ENCODE measurements around the gene MAGI1. TPM values are rescaled to one million over a fixed set of nuclear protein-coding genes. Genes with fewer than 3 reads are reported as not detected.

Gene MAGI1
- total and polyA plus RNA-seq, 2 donors (not counting 1 experiment from before 2014, with no cell fraction given), result 0.10 to 0.22 TPM

GRCh38 chr3:66001626-66002025 lies 37.1 kb downstream of the MAGI1 start:
- H3K27me3 Mint-ChIP-seq, result peaks cover 7% of the 10 kb centered on the region
- no peaks in the 10 kb centered on the region for H3K9me3 Mint-ChIP-seq (ENCODE audit: insufficient read depth)
- 91% methylated on average over 3 of the region's 3 CpGs for WGBS (ENCODE audit: insufficient coverage)

GRCh38 chr3:66000506-66000905 lies 38.2 kb downstream of the MAGI1 start:
- Mint-ChIP-seq H3K27me3 (no peaks in the 10 kb centered on the region), H3K9me3 (ENCODE audit: insufficient read depth) (no peaks in the 10 kb centered on the region), H3K4me1 (no peaks in the 10 kb centered on the region), H3K27ac (no peak overlapping the region), H3K4me3 (no peak overlapping the region)
- Histone ChIP-seq H4K20me1 (ENCODE audit: control insufficient read depth, insufficient read depth, low read length, poor library complexity, severe bottlenecking) (no peaks in the 10 kb centered on the region), H3K27ac (ENCODE audit: low read length in 2 of 2) (no peak overlapping the region), H3K4me3 (ENCODE audit: control extremely low read depth in 1 of 5, extremely low read depth in 1 of 5, insufficient read depth in 1 of 5, low read depth in 2 of 5, low read length in 4 of 5) (no peak overlapping the region), H3K27me3 (replicated peaks in 1 of 4; ENCODE audit: control extremely low read depth in 1 of 4, control insufficient read depth in 3 of 4, insufficient read depth in 4 of 4, low read length in 3 of 4) (no peaks in the 10 kb centered on the region), H3K4me1 (ENCODE audit: control insufficient read depth in 2 of 2, insufficient read depth in 2 of 2, low read length in 2 of 2) (no peaks in the 10 kb centered on the region), H3K36me3 (replicated peaks in 1 of 2; ENCODE audit: control extremely low read depth in 1 of 2, control insufficient read depth in 1 of 2, extremely low read depth in 1 of 2, insufficient read depth in 2 of 2, low read length in 1 of 2) (no peaks in the 10 kb centered on the region), H3K4me2 (replicated peaks; ENCODE audit: low read depth, low read length, poor library complexity, severe bottlenecking) (no peak overlapping the region), H3K79me2 (ENCODE audit: control insufficient read depth, insufficient read depth, low read length) (no peaks in the 10 kb centered on the region), H2AFZ (ENCODE audit: insufficient read depth, low read depth, low read length, poor library complexity, severe bottlenecking) (no peak overlapping the region), H3K9me3 (ENCODE audit: control extremely low read depth in 1 of 3, control insufficient read depth in 2 of 3, insufficient read depth in 1 of 3, low read length in 2 of 3) (peaks cover 0 to 3% (median 0%) of the 10 kb centered on the region in 3 donors), H3K9ac (ENCODE audit: low read length) (no peak overlapping the region)
- POLR2A ChIA-PET, result no interaction called here
- DNase-seq (no peak), ATAC-seq (ENCODE audit: low read depth) (no peak)
- CTCF ChIA-PET, result no interaction called here
- intact Hi-C loops (cut with micrococcal nuclease), result no loop called here
- TF ChIP-seq CTCF (IDR thresholded peaks at IDR 0.05), result no peak
- no peak for TF ChIP-seq EZH2 (IDR thresholded peaks at IDR 0.05; ENCODE audit: borderline replicate concordance, insufficient read depth, low read depth, low read length, poor library complexity, severe bottlenecking)

More at GRCh38 chr3:66001626-66002025, 37.1 kb downstream of the MAGI1 start:
- Histone ChIP-seq H2AFZ (ENCODE audit: insufficient read depth, low read depth, low read length, poor library complexity, severe bottlenecking) (no peak overlapping the region), H3K27me3 (replicated peaks in 1 of 4; ENCODE audit: control extremely low read depth in 1 of 4, control insufficient read depth in 3 of 4, insufficient read depth in 4 of 4, low read length in 3 of 4) (no peaks in the 10 kb centered on the region), H4K20me1 (ENCODE audit: control insufficient read depth, insufficient read depth, low read length, poor library complexity, severe bottlenecking) (no peaks in the 10 kb centered on the region), H3K9ac (ENCODE audit: low read length) (no peak overlapping the region), H3K4me1 (ENCODE audit: control insufficient read depth in 2 of 2, insufficient read depth in 2 of 2, low read length in 2 of 2) (no peaks in the 10 kb centered on the region), H3K79me2 (ENCODE audit: control insufficient read depth, insufficient read depth, low read length) (no peaks in the 10 kb centered on the region), H3K9me3 (ENCODE audit: control extremely low read depth in 1 of 3, control insufficient read depth in 2 of 3, insufficient read depth in 1 of 3, low read length in 2 of 3) (peaks cover 0 to under 1% (median 0%) of the 10 kb centered on the region in 3 donors), H3K36me3 (replicated peaks in 1 of 2; ENCODE audit: control extremely low read depth in 1 of 2, control insufficient read depth in 1 of 2, extremely low read depth in 1 of 2, insufficient read depth in 2 of 2, low read length in 1 of 2) (no peaks in the 10 kb centered on the region), H3K4me2 (replicated peaks; ENCODE audit: low read depth, low read length, poor library complexity, severe bottlenecking) (no peak overlapping the region), H3K27ac (ENCODE audit: low read length in 2 of 2) (no peak overlapping the region), H3K4me3 (ENCODE audit: control extremely low read depth in 1 of 5, extremely low read depth in 1 of 5, insufficient read depth in 1 of 5, low read depth in 2 of 5, low read length in 4 of 5) (no peak overlapping the region)
- DNase-seq (no peak), ATAC-seq (ENCODE audit: low read depth) (no peak)
- POLR2A ChIA-PET, result no interaction called here
- H3K27ac Mint-ChIP-seq, result no peak overlapping the region
- H3K4me1 Mint-ChIP-seq, result no peaks in the 10 kb centered on the region
- no peak overlapping the region for H3K4me3 Mint-ChIP-seq
- intact Hi-C loops (cut with micrococcal nuclease), result no loop called here
- CTCF ChIA-PET, result no interaction called here
- TF ChIP-seq CTCF (IDR thresholded peaks at IDR 0.05), result no peak
- TF ChIP-seq EZH2 (IDR thresholded peaks at IDR 0.05; ENCODE audit: borderline replicate concordance, insufficient read depth, low read depth, low read length, poor library complexity, severe bottlenecking), result no peak
